ENCODE results near the gene CCDC60.

CCDC60 gene

DNA sequence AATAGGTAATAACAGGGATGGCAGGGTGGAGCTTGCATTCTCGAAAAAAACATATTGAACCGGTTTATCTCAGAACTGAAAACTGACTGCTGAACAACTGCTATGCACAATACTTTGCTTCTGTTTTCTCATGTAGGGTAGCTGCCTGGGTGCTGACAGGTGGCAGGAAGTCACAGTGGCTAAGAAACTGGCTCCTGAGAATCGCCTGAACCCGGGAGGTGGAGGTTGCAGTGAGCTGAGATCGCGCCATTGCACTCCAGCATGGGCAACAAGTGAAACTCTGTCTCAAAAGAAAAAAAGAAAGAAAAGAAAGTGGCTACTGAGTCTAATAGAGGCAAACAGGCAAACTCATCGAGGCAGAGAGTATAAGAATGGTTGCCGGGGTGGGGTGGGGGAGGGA lies 113.1 kb downstream of the CCDC60 start:
- no peak for DNase-seq

DNA sequence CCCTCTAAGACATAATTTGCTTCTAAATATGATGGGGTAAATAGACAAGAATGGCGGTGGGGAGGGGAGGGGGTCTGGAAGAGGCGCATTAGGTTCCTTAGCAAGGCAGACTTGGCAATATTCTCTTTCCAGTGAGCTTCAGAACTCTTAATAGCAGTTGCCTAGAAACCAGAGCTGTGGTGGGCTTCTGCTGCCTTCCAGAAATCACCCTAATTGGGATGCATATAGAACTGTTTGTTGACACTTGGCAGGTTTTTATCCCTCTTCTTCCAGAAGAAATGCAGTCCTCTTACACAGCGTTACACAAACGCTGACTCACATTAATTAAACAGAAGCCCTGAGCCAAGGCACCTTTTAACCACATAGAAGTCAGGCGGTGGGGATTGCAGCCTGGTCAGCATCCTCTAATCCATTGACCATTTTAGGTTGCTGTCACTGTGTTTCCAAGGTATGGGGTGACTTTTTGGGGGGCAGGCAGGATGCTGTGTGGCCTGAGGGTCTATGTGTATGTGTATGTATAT lies 114.1 kb downstream of the CCDC60 start:
- DNase-seq = no peak

DNA sequence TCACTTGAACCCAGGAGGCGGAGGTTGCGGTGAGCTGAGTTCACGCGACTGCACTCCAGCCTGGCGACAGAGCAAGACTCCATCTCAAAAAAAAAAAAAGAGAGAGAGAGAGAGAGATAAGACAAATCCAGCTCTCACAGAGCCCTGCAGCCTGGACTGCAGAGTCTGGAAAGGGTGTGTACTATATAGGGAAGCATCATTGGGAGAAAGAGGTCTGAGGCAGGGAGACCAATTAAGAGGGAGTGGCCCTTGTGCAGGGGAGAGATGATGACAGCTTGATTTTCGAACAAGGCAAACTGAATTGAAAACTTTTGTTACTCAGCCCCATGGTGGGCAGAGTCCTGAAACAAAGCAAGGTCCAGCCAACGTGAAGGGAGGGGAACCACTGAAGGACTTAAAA lies 116.2 kb downstream of the CCDC60 start:
- no peak for DNase-seq

- DNase-seq = no peak
Measured at GRCh38 chr12:119456824-119457223, 122.3 kb downstream of the CCDC60 start.

- no peak for DNase-seq
Measured at GRCh38 chr12:119457271-119457670, 122.7 kb downstream of the CCDC60 start.

DNA sequence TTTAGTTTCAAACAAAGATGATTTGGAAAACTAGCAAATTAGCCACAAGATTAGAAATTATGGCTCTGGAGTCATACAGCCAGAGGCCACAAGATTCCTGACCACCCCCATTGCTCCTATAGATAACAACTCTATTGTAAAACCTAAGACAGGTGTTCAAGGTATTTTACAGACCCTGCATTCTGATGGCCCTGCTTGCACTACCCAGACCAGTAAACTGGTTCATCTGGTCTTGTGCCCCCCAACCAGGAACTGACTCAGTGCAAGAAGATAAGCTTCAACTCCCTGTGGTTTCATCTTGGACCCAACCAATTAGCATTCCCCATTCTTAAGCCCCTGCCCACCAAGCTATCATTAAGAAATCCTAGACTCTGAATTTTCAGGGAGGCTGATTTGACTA lies 125.0 kb downstream of the CCDC60 start:
- no peak for DNase-seq

DNA sequence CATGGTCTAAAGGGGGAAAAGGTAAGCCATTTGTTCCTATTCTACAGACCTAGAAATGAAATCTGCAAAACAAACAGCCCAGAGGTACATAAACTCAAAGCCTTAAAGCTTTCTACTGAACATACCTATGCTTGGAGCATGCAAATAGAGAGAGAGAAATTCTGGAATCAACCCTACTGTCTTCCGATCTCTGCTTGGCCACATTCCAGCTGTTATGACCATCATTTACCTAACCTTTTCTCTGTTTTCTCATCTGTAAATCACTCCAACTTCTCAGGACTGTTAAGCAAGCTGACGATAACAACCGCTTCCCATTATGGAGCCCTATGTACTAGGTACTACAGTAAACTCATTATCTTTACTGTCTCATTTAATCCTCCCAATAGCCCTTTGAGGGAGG lies 126.3 kb downstream of the CCDC60 start:
- no peak for DNase-seq

DNA sequence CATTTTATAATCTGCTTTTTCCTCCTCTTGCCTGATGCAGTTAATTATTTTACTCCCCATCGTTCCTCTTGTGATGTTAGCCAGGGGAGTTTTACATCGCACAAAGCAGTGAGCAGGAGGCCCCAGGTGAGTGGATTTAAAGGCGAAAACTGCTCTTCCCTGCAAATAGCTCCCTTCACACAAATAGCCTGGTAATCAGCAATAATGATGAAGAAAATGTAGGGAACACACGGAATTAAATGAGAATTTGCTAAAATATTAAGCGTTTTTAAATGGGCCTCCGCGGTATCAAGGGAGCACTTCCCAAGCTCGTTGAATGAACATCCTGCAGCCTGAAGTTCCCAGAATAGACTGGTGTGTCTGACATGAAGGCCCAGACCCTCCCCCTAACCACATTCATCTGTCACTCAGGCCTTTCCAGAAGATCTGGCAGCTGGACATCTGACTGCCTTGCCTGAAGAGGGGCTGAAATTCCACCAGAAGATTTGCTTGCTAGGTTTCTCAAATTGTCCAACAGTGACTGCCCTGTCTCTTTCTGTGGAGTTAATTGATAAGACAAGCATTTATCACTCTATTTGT lies 127.2 kb downstream of the CCDC60 start:
- DNase-seq = no peak

DNA sequence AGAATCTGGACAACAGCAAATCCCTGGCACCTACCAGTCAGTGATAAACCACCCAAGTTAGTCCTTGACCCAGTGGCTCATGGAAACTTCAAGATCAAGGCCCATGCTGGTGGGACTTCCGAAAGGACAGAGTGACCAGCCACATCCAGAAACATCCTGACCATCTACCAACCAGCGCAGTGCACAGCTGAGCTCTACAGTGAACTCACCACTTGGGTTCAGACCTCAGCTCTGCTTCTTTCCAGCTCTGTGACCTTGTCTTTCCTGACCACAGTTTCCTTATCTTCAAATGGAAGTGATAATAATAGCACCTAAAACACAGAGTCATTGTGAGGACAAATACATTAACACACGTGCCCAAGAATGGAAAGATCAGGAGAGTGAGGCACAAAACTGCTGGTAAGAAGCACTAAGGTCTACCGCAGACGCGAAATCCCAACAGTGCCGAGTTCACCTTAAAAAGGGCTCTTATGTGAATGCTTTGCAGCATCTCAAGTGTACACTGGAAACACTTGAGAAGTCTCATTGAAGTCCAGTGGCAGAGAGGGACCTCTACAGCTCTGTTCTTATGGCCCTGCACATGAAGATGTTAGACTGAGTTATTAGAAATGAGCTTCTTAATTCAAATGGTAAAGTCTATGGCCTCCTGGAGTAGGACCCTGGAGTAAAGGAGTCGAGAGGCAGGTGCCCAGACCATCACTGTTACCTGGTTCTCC lies 128.8 kb downstream of the CCDC60 start:
- no peak for DNase-seq

- DNase-seq = no peak
Measured at GRCh38 chr12:119468296-119468695, 133.8 kb downstream of the CCDC60 start.

- no peak for DNase-seq
Measured at GRCh38 chr12:119475650-119476049, 141.1 kb downstream of the CCDC60 start.

GRCh38 chr12:119476951-119477350 lies 142.4 kb downstream of the CCDC60 start:
- no peak for DNase-seq

DNA sequence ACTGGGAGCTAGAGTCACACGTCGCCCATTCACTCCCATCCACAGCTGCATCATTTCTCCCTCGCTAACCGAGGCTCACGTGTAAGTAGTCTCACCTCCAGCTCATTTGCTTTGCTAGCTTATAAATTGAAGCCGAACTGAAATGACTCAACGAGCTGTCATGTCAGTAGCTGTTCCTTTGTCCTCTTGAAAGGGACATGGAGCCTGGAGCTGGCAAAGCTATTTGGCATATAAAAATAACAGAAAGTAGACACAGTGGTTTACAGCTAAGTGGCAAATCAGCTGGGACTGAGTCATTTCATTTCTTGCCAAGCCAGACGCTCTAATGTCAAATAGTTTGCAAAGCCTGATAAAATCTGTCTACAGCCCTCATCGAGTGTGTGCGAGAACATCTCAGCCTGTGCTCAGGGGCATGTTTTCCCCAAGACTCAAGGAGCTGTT lies 144.6 kb downstream of the CCDC60 start:
- DNase-seq = no peak

- DNase-seq = no peak
Measured at GRCh38 chr12:119480551-119480950, 146.0 kb downstream of the CCDC60 start.

DNA sequence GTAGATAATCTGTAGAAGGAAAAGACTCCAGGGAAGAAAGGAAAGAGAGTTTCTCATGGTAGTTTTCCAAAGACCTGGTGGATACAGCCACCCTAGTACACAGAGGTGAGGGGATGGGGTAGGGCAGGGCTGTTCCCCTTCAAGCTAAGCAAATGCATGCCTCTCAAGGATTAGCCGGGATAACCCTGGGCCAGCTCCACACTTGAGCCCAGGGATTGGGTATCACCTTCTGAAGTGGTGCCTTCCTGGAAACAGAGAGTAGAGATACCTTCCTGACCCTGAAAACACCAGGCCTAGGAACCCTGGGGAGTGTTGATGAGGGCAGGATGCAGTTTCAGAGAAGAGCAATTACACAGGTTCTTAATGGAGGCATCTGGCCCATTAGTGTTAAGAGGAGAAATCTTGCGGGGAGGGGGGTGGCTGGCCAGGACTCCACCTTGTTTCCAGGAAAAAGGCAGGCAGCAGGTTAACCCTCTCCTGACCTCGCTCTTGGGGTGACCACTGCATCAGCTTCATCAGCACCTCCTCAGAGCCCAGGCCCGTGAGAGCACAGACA lies 152.1 kb downstream of the CCDC60 start:
- DNase-seq = no peak

DNA sequence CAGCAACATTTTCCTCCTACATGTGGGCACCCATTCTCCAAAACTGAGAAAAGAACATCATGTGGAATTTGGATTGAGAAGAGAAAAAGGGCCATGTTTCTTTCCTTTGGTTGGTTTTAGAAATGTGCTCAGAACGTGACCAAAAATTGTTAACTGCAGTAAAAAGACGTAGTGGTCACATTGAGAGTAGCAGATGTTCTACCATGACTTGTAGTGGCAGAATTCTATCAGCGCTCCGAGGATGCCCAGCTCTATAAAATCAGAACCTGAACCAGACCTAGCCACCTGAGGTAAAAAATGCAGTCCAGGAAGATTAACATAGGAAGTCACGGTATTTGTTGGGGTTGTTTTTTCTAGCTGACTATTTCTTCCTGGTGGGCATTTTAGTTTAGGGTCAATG lies 157.3 kb downstream of the CCDC60 start:
- DNase-seq = no peak

GRCh38 chr12:119500209-119500608 lies 165.7 kb downstream of the CCDC60 start:
- DNase-seq = no peak

- DNase-seq = no peak
Measured at GRCh38 chr12:119501052-119501451, 166.5 kb downstream of the CCDC60 start.

- no peak for DNase-seq
Measured at GRCh38 chr12:119505001-119505400, 170.5 kb downstream of the CCDC60 start.

GRCh38 chr12:119512772-119513497 lies 178.4 kb downstream of the CCDC60 start:
- no peak for DNase-seq

DNA sequence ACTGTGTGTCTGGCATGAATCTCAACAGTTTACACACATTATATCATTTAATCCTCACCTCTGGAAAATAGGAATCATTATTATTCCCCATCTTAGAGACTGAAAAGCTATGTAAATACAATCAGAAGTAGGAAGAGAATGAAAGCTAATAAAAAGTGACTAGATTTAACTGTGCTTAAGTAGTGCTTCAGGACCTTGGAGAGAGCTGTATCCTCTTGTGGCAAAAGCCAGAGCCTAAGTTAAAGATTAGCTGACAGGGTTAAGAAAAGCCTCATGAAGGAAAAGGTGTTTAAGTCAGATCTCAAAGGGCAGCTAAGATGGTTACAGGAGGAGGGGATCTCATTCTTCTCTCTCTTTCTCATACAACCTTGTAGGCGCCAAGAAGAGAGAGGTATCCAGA lies 193.7 kb downstream of the CCDC60 start:
- DNase-seq = no peak

GRCh38 chr12:119540476-119540875 lies 205.9 kb downstream of the CCDC60 start:
- no peak for DNase-seq

- peak; percentile 53 for DNase-seq
Measured at GRCh38 chr12:119544765-119545625, 210.5 kb downstream of the CCDC60 start.

Measured in CD4-positive, alpha-beta T cell treated with Interleukin-4 for 4 hours (primary cell).